WTC11 (cell line): Measurements from ENCODE around the gene APH1B.

Source experiments
- ATF3 ChIP-seq: sonication (generic); formaldehyde crosslinking; conservative IDR thresholded peaks from 2 replicates; pipeline ENCODE4 v1.8.1; 2022; ENCODE audit warnings: mild to moderate bottlenecking, missing genetic modification reagents
- CBFB ChIP-seq: sonication (generic); formaldehyde crosslinking; IDR thresholded peaks from 2 replicates; pipeline ENCODE4 v1.8.1; 2022; ENCODE audit warnings: mild to moderate bottlenecking, low read depth, missing genetic modification reagents
- CTCF ChIP-seq: fragments of 200-600 bp; IDR thresholded peaks from 2 replicates; pipeline ENCODE4 v1.8.0; 2022; ENCODE audit warnings: antibody characterized with exemption
- NR1H2 ChIP-seq: sonication (generic); formaldehyde crosslinking; IDR thresholded peaks from 2 replicates; pipeline ENCODE4 v1.9.0; 2021; ENCODE audit warnings: mild to moderate bottlenecking, moderate library complexity, missing genetic modification reagents
- NR3C1 ChIP-seq: sonication (generic); formaldehyde crosslinking; conservative IDR thresholded peaks from 2 replicates; pipeline ENCODE4 v1.8.1; 2023; ENCODE audit warnings: low read depth, mild to moderate bottlenecking, missing genetic modification reagents

- TF ChIP-seq CBFB (no peak), CTCF (no peak), NR1H2 (no peak), NR3C1 (CRISPR knock-in tag) (no peak), ATF3 (no peak)
These were observed 16.1 kb upstream of the APH1B start for GRCh38 chr15:63261311-63261710.
